ENCODE measurements around the gene REL.
"Not testable (repeated sequence)": the region's sequence is repeated elsewhere in the genome, so short reads cannot be mapped to it uniquely, and the experiment has no call there.

REL gene

DNA sequence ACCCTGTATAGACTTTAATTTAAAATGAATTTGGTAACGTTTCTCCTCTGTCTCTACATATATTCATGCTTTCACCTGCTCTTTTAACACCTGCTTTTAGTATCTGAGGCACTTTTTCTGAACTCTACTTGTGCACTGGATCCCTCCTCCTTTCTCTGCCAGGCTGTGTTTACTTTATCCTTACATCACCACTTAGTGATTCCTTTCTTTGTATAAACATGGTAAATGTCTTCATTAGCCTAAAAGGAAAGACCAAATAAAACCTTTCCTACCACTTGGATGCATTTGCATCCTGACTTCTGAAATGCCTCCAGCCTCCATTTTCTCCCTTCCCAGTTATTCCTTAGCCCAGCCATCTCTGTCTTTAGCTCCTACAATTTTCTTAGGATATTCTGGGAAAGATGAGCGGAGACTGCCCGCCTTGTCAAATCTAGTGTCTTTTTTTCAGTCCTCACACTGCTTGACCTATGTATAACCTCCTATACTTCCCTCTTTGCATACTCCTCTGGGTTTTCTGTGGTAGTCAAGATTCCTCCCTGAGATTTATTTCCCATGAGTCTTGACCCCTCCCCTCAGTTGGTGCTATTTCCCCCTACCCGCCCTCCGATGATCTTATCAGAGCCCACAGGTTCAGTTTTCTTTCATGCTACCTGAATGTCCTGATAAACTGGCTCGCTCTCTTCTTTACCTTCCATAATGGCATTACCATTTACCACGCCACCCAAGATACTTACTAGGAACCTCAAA, 44.8 kb downstream of the REL start:
- no peak for DNase-seq (ENCODE audit: low read depth in 1 of 2, low spot score in 1 of 2)

DNA sequence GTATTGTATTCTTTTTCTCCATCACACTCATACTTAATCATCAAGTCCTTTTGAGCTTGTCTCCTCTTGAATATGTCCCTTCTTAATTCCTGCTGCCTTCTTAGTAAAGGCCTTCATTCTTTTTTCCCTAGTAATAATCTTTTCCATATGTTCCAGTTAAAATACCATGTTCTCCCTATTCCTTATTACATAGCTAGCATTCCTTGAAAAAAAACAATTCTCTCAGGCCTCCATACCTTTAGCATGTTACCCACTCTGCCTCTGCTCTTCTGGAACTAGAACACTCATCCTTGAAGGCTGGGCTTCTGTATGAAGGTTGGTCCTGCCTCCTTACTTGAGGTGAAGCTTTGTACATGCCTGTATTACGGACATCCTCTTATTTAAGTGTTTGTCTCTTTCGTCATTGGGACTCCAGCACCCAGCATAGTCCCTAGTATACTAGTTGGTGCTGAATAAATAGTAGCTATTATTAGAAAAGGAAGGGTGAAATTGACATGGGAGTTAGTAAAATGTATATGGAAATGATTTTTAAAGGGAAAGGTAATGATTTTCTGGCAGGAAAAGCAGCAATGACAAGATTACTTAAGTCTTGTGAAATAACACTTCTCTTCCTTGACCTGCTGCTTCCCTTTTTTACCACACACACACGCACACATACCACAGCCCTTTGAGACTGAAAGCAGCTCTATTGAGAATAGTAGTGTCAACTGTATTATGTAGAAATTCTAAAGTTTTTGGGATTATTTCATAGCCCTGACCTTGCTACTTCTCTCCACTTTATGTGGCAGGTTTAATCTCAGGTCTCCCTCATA, 45.6 kb downstream of the REL start:
- DNase-seq (ENCODE audit: low read depth in 1 of 2, low spot score in 1 of 2), result no peak

DNA sequence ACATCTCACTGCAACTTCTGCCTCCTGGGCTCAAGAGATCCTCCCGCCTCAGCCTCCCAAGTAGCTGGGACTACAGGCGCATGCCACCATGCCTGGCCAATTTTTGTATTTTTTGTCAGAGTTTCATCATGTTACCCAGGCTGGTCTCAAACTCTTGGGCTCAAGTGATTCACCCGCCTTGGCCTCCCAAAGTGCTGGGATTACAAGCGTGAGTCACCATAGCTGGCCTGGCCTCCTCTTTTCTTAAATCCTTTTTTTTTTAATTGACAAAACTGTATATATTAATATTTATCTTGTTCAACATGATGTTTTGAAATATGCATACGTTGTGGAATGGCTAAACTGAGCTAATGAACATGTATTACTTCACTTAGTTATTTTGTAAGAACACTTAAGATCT, 50.7 kb downstream of the REL start:
- DNase-seq (ENCODE audit: low read depth in 1 of 2, low spot score in 1 of 2), result not testable (repeated sequence)

DNA sequence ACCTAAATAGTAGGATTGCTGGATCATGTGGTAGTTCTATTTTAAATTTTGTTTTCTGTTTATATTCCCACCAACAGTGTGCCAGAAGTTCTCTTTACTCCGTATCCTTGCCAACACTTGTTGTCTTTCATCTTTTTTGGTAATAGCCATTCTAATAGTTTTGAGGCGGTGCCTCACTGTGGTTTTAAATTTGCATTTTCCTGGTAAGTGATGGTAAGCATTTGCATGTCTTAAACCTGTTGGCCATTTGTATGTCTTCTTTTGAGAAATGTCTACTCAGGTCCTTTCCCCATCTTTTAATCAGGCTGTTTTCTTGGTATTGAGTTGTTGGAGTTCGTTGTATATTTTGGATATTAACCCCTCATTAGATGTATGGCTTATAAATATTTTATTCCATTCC, 51.6 kb downstream of the REL start:
- no peak for DNase-seq (ENCODE audit: low read depth in 1 of 2, low spot score in 1 of 2)

DNA sequence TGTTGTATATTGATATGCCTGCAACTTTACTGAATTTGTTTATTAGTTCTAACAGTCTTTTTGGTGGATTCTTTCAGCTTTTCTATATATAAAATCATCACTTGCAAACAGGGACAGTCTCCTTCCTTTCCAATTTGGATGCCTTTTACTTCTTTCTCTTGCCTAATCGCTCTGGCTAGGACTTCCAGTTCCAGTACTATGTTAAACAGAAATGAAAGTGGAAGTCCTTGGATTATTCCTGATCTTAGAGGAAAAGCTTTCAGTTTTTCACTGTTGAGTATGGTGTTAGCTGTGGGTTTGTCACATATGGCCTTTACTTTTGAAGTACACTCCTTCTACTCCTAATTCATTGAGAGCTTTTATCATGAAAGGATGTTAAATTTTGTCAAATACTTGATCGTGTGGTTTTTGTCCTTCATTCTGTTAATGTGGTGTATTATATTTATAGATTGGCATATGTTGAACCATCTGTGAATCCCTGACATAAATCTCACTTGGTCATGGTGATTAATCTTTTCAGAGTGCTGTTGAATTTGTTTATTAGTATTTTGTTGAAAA, 52.9 kb downstream of the REL start:
- no peak for DNase-seq (ENCODE audit: low read depth in 1 of 2, low spot score in 1 of 2)

DNA sequence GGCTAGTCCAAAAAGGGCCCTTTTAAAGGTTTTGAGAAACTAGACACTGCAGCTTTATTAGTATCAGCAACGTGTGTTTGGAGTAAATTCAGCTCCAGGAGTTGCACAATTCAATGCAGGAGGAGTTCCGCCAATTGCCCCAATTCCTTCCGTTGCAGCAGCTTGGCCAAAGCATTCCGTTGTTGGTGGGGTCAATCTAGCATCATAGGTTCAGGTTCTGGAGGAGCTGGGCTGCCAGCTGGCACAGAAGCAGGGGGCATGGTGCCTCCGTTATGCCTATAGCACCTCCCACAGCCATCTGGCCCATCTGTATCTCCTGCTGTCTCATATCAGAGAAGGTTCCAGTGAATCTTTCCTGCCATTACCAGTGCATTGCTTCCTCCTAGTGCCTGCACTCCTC, 55.4 kb downstream of the REL start:
- DNase-seq (ENCODE audit: low read depth in 1 of 2, low spot score in 1 of 2), result no peak

DNA sequence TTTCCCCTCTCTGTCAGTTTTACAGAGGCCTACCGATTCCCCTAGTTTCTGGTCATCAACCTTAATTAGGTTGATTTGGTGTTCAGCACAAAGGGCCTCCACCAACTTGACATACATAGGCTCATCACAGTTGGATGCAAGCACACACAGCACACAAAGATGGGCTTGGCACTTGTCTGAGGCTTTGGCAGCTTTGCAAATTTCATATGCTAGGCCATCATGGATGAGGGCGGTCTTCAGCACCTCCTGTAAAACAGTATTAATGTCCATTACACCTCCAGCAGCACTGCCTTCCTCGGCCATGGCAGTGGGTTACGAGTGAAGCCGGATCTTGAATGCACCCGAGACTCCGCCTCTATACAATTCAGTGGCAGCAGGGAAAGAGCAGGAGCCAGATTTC, 56.9 kb downstream of the REL start:
- DNase-seq (ENCODE audit: low read depth in 1 of 2, low spot score in 1 of 2), result no peak

DNA sequence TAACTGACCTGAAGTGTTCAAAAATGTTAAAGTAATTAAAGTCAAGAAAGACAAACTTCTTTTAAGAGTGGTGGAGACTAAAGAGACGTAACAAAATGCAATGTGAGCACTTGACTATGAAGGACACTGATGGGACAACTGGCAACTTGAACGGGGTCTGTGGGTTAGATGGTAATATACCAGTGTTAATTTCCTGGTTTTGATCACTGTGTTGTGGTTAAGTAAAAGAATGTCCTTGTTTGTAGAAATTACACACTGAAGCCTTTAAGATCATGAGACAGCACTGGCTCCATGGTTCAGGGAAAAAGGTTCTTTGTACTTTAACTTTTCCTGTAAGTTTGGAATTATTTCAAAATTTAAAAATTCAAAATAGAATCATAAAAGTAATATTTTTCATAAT, 58.2 kb downstream of the REL start:
- DNase-seq (ENCODE audit: low read depth in 1 of 2, low spot score in 1 of 2), result no peak

DNA sequence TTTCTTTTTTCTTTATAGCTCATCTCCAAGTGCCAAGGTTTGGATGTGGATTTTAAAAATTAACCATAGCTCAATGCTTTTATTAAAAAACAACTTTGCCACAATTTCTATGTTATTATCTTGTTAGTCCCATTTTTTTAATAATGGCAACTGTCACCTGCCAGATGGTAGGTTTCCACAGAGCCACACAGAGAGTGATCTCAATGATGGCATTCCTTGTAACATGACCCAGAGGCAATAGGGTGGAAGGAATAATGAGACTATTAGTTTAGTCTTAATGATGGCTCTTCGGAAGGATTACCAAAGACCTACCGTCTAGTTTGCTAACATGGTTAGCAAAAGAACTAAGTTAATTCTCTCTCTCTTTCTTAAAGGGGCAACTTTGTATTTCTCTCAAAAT, 64.0 kb downstream of the REL start:
- no peak for DNase-seq (ENCODE audit: low read depth in 1 of 2, low spot score in 1 of 2)

DNA sequence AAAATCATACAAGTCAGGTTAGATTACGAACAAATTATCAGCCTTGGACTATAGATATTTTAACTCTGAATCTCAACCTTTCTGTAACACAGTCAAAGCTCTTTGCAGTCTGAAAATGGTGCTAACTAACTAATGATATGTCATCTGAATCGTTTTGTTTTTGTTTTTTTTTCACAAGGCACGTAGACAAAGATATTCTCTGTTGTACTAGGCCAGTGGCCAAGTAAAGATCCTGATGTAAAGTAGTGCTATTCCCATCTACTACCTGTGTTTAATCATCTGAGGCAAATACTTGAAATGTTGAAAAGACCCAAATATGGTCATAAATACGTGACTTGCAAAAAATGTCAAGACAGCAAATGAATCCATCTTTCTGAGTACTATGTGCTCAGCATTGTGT, 65.7 kb downstream of the REL start:
- DNase-seq (ENCODE audit: low read depth in 1 of 2, low spot score in 1 of 2), result no peak

DNA sequence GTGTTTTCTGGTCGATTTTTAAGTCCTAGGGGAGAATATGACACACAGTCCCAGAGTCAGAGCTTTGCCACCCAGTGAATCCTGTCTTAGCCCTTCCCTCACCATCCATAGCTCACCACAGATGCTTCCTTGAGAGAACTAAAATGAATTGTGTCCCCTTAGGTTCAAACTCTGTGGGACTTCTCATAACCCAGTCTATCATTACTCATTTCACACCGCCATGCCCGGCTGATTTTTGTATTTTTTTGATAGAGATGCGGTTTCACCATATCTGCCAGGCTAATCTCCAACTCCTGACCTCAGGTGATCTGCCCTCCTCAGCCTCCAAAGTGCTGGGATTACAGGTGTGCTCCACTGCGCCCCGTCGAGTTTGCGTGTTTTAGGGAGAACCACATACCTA, 66.8 kb downstream of the REL start:
- no peak for DNase-seq (ENCODE audit: low read depth in 1 of 2, low spot score in 1 of 2)

DNA sequence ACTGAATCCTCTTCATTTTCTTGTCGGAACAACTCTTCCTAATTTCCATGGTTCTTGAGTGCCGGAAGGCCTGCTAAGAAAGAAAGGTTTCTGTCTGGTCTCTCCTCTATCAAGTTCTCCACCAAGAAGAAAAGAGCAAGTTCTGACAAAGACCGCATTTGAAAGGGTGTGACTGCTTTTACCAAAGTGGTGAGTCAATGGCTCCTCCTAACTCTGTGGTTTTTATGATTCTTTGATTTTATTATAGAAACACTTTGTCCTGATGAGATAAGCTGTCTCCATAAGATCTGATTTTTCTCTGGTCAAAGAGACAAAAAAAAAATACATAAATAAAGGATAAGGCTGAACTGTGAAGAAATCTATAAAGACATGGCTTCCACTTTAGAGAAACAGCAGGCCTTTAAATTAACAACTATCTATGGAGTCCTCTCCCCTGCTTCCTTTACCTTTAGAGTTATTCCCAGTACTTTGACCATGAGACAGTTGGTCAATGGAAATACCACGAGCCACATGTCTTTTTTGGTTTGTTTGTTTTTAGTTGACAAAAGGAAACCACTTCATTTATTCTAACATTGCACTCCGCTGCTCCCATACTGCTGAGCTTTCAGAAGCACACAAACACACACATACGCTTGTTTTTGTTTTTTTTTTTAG, 67.7 kb downstream of the REL start:
- no peak for DNase-seq (ENCODE audit: low read depth in 1 of 2, low spot score in 1 of 2)

DNA sequence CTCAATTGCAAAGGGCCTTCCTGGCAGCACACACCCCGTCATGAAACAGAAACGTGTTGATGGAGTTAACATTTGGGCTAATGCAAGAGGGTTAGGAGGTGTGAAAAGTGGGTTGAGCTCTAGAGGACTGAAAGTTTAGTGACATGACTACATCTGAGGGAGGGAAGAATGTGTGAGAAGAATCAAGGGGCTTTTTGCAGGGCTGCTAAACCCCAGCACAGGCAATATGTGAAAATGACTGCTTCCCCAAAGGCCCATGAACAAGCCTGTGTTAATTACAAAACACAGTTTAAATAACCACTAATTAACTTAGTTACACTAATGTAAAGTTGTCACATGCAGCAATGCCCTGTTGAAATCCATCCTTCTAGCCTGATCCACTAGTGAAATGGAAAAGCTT, 72.8 kb downstream of the REL start:
- no peak for DNase-seq (ENCODE audit: low read depth in 1 of 2, low spot score in 1 of 2)

DNA sequence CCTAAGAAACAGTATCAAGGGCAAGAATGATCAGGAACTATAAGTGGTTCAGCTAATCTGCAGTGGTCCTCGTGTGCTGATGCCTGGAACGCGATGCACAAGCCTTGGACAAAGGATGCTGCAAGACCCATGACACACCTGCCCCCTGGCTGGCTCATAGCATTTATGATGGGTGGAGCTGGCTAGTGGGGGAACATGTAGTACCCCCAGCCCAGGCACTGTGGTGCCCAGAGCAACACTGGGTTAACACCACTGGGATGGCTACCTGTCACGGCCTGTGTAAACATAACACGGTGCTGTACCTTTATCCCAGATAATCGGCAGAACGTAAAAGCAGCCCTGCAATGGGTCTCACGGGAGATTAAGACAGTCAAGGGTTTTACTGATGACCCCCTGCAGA, 75.8 kb downstream of the REL start:
- DNase-seq (ENCODE audit: low read depth in 1 of 2, low spot score in 1 of 2), result no peak

DNA sequence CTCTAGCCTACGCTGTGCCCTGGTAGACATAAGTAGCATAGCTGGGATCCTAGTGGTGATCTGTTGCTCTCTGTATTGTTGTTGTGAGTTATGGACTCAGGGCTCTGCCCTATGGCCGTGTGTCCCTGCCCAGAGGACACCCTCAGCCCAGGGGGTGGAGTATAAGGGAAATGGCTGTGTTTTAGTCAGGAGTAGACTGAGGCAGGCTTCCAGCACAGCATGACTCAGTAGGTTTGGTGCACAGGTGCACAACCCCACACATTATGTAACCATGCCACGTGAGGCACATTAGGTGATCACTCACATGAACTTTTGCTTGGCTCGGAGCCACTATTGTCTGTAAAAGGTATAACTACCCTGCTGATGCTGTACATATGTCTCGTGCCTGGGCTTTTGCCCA, 76.3 kb downstream of the REL start:
- no peak for DNase-seq (ENCODE audit: low read depth in 1 of 2, low spot score in 1 of 2)

DNA sequence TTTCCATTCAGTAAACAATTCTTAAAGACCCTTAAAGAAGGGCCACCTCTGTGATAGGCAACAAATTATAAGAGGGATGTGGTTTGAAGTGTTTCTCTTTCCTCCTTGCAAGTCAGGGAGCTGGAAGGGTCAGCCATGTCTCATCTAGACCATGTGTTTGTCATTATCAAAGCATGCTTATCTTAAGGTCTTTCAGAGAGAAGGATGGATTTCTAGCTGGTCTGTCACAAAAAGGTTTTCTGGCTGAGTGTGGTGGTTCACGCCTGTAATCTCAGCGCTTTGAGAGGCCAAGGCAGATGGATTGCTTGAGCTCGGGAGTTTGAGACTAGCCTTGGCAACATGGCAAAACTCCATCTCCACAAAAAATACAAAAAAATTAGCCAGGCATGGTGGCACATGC, 77.0 kb downstream of the REL start:
- no peak for DNase-seq (ENCODE audit: low read depth in 1 of 2, low spot score in 1 of 2)

DNA sequence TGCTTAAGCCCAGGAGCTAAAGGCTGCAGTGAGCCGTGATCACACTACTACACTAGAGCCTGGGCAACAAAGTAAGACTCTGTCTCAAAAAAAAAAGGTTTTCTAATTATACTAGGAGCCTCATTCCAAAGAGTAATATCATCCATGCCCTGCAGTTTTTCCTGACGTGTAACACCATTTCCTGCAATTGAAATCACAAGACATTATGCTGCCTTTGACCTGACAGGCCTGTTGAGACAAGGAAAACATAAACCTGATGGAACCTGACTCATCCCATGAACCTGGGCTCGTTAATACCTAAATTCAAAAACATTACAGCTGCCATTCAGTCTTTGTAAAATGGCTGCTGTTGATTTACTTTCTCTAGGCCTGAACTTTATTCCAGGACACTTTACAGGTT, 77.4 kb downstream of the REL start:
- DNase-seq (ENCODE audit: low read depth in 1 of 2, low spot score in 1 of 2), result no peak

DNA sequence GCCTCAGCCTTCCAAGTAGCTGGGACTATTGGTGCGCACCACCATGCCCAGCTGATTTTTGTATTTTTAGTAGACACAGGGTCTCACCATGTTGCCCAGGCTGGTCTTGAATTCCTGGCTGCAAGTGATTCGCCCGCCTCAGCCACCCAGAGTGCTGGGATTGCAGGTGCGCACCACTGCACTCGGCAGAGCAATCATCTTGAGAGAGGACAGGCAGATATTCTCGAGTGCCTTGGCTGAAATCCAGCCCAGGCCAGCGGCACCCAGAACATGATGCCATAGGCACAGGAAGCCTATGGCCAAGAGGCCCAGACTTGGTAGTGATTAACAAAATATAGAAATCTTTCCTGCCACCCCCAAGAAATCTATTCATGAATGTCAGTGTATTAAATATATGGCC, 78.1 kb downstream of the REL start:
- DNase-seq (ENCODE audit: low read depth in 1 of 2, low spot score in 1 of 2), result no peak

DNA sequence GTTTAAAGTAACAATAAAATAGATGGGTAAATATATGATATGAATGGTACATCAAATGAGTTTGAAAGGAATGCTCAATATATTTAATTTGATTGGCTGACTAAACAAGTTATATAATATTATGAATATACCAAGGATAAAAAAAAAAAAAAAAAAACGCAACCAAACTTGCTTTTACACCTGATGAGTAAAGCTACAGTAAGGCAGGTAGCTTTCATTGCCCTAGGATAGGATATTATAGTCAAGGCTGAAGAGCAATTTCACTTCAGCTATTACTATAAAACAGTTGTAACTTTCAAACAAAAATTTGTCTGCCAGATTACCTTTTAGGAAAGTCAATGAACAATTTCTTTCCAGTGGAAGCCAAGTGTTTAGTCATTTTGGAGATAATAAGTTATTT, 79.3 kb downstream of the REL start:
- no peak for DNase-seq (ENCODE audit: low read depth in 1 of 2, low spot score in 1 of 2)

DNA sequence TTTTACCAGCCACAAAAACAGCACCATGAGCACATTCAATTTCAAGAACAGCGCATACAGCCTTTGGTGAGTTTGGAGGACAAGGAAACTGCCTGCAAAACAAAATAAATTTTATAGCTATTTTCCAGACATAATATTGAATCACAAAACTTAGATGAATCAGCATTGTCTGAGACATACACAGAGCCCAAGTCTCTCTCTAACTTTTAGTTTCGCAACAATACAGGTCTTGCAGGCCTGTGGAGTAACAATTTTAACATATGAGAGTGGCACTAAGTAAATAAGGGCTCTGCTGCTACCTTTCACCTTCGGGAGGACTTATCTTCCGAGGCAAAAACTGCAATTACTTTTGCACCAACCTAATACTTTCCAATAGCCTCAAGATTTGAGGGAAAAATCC, 80.1 kb downstream of the REL start:
- no peak for DNase-seq (ENCODE audit: low read depth in 1 of 2, low spot score in 1 of 2)

DNA sequence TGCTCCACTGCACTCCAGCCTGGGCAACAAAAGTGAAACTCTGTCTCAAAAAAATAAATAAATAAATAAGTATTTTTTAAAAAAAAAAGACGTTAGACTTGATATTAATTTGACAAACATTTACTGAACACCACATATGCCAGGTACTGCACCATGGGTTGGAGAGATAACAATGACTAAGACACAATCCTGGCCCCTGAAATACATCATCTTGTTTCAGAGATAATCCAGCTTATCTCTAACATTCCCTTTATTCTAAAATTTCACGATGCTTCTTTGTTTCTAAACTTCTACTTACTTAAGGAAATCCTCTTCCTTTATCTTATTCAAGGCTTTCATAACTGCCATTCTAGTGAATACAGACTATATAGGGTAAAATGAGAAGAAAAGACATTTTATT, 81.2 kb downstream of the REL start:
- no peak for DNase-seq (ENCODE audit: low read depth in 1 of 2, low spot score in 1 of 2)

DNA sequence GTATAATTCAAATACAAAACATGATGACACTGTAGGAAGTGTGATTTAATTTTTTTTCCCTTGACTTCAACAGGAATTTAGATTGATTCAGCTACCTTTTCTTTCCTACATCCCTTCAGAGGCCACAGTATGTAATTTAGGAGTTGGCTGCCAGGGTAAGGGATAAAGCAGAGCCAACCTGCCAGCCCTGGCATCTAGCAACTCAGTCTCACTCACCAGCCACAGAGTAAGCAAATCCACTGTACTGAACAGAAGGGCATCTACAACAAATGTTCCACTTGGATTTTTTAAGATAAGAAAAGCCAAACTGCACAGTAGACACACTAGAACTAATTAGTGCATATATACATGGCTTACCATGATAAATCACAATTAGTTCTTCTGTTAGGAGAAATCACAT, 81.8 kb downstream of the REL start:
- no peak for DNase-seq (ENCODE audit: low read depth in 1 of 2, low spot score in 1 of 2)
